ENCODE measurements around the gene TMEM17.

- TF ChIP-seq CTCF (IDR thresholded peaks at IDR 0.05) (no peak), POLR2A (IDR thresholded peaks at IDR 0.05) (no peak)
These were observed 19.6 kb downstream of the TMEM17 start for GRCh38 chr2:62486439-62486765.

Measured in esophagus squamous epithelium (tissue), 4 donors.